Measurements from ENCODE around the gene DPEP1. TPM values are rescaled to one million over a fixed set of nuclear protein-coding genes. Genes with fewer than 3 reads are reported as not detected.
"Not testable (repeated sequence)": the region's sequence is repeated elsewhere in the genome, so short reads cannot be mapped to it uniquely, and the experiment has no call there.

DPEP1 gene
- total RNA-seq, 2 donors from 2014 or later, result 0.73 to 4.4 TPM

DNA sequence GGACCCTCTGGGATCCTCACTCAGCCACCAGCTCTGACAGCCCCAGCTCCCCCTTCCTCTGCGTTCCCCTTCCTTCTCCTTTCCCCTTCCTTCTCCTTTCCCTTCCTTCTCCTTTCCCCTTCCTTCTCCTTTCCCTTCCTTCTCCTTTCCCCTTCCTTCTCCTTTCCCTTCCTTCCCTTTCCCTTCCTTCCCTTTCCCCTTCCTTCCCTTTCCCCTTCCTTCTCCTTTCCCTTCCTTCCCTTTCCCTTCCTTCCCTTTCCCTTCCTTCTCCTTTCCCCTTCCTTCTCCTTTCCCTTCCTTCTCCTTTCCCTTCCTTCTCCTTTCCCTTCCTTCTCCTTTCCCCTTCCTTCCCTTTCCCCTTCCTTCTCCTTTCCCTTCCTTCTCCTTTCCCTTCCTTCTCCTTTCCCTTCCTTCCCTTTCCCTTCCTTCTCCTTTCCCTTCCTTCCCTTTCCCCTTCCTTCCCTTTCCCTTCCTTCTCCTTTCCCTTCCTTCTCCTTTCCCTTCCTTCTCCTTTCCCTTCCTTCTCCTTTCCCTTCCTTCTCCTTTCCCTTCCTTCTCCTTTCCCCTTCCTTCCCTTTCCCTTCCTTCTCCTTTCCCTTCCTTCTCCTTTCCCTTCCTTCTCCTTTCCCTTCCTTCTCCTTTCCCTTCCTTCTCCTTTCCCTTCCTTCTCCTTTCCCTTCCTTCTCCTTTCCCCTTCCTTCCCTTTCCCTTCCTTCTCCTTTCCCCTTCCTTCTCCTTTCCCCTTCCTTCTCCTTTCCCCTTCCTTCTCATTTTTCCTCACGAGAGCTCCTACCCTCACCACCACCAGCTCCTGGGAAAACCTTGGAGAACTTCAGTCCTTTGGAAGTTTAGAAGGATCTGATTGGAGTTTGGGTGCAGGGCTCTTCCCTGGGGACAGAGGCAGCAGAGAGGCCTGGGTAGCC, 21.3 kb downstream of the DPEP1 start:
- intact Hi-C loops (cut with DNase I, micrococcal nuclease); ATAC-seq: not testable (repeated sequence)

DNA sequence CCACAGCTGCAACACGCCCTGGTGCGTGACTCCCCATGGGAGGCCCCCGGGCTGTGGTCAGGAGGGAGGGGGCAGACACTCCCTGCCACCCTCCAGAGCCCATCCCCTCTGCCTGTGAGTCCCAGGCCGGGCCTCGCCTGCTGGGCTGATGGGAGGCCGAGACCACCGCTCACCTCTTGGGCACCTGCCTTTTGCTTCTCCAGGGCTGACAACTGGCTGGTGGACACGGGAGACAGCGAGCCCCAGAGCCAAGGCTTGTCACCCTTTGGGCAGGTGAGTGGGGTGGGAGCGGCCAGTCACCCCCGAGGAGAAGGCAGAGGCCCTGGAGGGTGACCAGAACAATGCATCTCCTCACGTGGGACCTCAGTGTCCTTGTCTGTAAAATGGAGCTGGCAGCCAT, 23.2 kb downstream of the DPEP1 start:
- ATAC-seq (no peak), DNase-seq (no peak)
- intact Hi-C loops (cut with DNase I, micrococcal nuclease), result no loop called here

More for the DNA sequence above, 21.3 kb downstream of the DPEP1 start:
- not testable (repeated sequence) for DNase-seq

DNA sequence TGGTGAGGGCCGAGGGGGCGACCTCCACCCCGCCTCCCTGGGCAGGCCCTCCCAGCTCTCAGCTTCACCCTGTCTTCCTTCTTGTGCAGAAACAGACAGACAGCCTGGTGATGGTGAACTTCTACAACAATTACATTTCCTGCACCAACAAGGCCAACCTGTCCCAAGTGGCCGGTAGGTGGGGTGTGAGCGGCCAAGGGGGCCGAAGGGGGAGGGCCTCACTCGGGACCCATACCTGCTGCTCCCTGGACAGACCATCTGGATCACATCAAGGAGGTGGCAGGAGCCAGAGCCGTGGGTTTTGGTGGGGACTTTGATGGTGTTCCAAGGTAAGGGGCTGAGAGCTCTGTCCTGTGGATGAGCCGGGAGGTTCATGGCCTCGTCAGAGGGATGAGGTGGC, 23.9 kb downstream of the DPEP1 start:
- no peak for ATAC-seq
- intact Hi-C loops (cut with DNase I, micrococcal nuclease), result no loop called here

DNA sequence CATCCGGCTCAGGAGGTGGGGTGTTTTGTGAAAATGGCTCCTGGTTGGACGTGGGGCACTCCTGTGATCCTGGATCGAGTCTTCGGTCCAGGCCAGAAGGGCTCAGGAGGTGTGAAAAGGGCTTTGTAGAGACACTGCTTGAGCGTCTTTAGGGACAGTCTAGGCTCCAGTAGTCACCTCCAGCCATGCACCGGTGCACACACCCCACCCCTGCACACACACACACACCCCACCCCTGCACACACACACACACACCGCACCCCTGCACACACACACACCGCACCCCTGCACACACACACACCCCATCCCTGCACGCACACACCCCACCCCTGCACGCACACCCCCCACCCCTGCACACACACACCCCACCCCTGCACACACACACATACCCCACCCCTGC, 25.0 kb downstream of the DPEP1 start:
- ATAC-seq, result no peak
- intact Hi-C loops (cut with DNase I, micrococcal nuclease), result no loop called here
- DNase-seq, result no peak

More for the DNA sequence above, 23.9 kb downstream of the DPEP1 start:
- no peak for DNase-seq

DNA sequence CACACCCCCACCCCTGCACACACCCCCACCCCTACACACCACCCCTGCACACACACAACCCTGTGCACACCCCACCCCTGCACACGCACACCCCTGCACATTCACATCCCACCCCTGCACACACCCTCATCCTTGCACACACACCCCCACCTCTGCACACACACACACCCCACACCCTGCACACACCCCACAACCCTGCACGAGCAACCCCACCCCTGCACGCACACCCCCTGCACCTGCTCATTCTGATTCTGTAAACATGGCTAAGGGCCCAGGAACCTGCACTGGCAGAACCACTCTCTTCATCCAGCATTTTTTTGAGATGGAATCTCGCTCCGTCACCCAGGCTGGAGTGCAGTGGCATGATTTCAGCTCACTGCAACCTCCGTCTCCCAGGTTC, 25.9 kb downstream of the DPEP1 start:
- DNase-seq (no peak), ATAC-seq (peak; percentile 12)
- intact Hi-C loops (cut with DNase I, micrococcal nuclease), result no loop called here

DNA sequence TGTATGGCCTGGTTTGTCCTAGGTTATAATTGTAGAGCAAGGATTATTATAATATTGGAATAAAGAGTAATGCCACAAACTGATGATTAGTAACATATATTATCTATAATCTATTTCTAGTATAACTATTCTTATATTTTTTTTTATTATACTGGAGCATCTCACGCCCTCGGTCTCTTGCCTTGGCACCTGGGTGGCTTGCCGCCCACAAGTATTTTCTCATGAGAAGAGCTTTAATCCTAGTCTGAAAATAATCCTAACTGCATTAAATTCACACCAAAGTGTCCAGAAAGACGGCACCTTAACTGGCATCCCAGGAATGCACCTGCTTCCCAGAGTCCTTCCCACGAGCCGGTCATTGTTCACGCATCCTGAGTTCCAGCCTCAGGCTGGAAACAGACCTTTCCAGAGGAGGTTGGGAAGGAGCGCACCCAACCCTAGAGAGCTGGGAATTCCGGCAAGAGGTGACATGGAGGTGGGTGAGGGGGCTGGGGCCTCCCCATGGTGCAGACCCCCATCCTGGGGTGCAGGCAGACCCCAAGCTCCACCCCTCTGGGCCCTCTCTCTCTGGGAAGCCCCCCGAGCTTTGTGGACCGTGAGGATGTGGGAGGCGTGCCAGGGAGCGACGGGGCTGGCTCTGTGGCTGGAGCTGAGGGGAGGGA, 28.1 kb downstream of the DPEP1 start:
- ATAC-seq (no peak), DNase-seq (no peak)
- intact Hi-C loops (cut with DNase I, micrococcal nuclease), result no loop called here

DNA sequence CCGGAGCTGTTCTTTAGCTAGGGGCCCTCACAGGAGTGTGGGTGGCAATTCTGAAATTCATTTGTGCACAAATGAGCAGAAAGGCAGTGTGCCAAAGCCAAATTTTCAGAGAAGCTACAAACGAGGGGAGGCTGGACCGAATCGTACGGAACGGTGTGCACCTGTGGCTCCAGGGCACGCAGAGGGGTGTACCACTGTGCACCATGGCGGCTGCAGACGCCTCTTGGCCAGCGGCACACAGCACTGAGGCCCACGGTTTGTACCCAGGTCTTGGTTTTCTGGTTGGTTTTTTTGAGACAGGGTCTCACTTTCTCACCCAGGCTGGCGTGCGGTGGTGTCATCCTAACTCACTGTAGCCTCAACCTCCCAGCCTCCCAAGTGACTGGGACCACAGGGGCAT, 29.1 kb downstream of the DPEP1 start:
- intact Hi-C loops (cut with DNase I, micrococcal nuclease), result no loop called here
- DNase-seq, result no peak
- no peak for ATAC-seq

DNA sequence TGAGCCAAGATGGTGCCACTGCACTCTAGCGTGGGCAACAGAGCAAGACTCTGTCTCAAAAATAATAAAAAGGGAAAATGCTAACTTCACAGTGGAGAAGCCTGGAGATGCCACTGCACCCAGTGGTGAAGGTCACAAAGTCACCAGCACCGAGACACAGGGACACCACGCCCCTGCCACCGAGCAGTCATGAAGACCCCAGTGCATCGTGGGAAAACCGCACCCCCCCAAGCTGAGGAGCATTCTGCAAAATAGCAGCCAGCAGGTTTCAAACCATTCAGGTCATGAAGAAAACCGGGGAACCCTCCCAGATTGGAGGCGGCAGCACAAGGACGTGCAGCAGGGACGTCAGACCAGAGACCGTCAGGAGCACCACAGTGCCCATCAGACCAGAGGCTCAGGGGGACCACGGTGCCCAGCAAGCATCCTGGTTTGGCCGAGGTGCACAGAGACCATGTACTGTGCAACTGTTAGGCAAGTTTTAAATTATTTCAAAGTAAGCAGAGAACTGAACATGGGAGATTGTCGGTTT, 30.4 kb downstream of the DPEP1 start:
- intact Hi-C loops (cut with DNase I, micrococcal nuclease), result no loop called here
- DNase-seq (no peak), ATAC-seq (no peak)

DNA sequence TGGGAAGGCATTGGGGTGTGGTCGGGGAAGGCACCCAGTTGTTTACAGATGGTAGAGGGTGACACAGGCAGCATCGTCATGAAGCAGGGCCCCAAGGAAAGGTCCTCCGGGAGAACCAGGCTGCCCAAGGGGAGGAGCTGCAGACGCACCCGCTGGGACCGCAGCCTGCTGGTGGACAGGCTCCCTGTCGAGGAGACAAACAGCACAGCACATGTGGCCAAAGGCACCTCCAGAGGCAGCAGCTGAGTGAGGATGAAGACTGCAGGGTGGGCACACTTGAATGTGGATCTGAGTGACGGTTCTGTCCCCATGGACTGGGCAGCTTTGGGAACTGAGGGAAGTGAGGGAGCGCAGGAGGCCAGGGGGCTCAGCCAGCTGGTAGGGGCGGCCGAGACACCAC, 31.7 kb downstream of the DPEP1 start:
- intact Hi-C loops (cut with DNase I, micrococcal nuclease), result no loop called here
- ATAC-seq (peak; percentile 1), DNase-seq (no peak)

DNA sequence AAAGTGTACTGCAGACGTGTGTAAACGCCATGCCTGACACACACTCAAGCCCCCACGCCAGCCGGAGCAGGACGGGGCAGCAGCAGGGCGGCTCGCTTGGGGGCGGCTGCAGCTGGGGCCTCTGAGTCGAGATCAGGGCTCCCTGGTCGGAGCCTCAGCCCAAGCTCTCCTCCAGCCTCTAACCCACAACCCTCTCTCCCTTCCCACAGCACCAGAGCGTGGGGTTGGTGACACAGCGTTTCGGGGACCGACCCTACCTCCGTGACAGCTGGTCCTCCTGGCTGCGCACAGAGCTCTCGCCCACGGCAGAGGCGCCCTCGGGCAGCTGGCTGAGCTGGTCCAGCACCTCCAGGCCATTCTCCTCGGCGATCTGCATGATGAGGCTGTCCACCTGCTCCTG, 32.8 kb downstream of the DPEP1 start:
- intact Hi-C loops (cut with DNase I, micrococcal nuclease), result no loop called here
- no peak for ATAC-seq
- DNase-seq, result no peak

DNA sequence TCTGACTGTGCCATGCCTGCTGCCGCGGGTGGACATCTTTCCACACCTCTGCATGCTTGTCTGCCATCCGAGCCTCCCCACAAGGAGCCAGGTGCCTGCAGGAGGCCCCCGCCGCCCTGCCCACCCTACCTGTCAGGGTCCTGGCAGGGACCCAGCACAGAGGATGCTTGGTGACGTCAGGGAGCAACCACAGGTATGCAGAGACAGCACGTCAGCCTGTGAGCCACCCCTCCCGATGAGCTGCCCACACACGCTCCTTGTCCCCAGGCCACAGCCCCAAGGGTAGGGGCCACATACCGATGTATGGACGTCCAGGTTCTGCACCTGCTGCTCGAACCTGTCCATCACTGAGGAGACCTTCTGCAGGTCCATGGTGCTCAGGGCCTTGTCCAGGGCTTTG, 33.5 kb downstream of the DPEP1 start:
- DNase-seq, result no peak
- intact Hi-C loops (cut with DNase I, micrococcal nuclease), result no loop called here

DNA sequence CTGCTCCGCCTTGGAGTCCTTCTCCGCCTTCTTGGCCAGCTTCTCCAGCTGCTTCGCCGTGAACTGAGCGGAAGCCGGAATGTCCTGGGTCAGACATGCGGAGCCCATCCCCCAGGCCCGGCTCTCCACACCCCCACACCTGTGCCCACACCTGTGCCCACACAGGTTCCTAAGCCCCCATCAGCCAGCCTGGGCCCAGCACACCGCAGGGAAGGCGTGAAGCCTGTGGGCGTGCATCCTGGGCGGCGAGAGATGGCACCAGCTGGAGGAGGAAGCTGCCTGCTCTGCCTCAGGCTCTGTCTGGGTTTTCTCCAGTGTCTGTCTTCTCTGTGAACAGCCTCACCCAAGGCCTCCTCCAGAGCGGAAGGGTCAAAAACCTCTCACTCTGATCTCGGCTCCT, 38.1 kb downstream of the DPEP1 start:
- DNase-seq (no peak), ATAC-seq (no peak)
- intact Hi-C loops (cut with DNase I, micrococcal nuclease), result no loop called here

More for the DNA sequence above, 33.5 kb downstream of the DPEP1 start:
- ATAC-seq, result no peak

DNA sequence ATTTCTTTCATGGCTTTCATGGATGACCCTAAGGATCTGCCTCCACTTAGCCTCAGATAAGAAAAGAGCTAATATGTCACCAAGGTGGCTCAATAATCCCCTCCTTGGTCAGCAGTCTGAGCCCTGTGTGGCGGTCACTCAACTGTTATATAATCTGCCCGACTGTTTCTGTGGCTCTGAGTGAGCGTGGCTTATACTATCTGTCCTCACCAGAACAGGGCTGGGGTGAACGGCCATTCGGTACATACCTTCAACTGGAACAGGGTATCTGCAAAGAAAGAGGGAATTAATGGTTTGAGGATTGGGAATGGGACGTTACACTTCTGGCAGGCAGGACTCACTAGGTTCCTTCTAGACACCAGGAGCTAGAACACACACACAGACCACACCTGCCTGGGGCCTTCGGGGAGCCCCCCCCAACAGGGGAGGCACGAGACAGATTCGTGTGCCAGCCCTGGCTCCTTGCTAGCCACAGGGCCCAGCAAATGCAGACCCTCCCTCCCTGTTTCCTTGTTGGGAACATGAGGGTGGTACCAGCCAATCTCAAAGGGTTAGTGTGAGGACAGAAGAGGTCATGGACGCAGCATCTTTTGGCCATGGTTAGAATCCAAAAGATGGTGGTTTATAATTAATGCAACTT, 40.3 kb downstream of the DPEP1 start:
- intact Hi-C loops (cut with DNase I, micrococcal nuclease), result no loop called here
- ATAC-seq, result no peak
- no peak for DNase-seq

DNA sequence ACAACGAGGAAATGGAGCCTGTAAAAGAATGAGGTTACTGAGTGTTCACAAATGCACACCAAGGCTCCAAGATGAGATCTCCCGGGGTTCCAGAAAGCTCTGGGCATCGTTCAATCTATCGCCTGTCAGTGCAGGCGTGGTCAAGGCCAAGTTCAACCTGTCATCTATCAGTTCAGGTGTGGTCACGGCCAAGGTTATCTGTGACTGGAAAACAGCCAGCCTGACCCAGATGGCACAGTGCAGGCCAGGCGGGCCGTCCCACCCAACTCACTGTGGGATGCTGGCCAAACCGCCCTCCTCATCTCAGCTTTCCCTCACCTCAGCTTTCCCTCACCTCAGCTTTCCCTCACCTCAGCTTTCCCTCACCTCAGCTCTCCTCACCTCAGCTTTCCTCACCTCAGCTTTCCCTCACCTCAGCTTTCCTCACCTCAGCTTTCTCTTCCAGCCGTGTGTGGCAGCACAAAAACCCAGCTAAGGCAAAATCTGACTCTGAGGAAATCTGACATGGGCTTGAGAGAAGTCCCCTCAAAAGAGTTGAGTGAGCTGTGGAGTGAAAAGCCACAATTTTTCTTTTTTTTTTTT, 41.7 kb downstream of the DPEP1 start:
- ATAC-seq (peak; percentile 20), DNase-seq (no peak)
- intact Hi-C loops (cut with DNase I, micrococcal nuclease), result no loop called here

DNA sequence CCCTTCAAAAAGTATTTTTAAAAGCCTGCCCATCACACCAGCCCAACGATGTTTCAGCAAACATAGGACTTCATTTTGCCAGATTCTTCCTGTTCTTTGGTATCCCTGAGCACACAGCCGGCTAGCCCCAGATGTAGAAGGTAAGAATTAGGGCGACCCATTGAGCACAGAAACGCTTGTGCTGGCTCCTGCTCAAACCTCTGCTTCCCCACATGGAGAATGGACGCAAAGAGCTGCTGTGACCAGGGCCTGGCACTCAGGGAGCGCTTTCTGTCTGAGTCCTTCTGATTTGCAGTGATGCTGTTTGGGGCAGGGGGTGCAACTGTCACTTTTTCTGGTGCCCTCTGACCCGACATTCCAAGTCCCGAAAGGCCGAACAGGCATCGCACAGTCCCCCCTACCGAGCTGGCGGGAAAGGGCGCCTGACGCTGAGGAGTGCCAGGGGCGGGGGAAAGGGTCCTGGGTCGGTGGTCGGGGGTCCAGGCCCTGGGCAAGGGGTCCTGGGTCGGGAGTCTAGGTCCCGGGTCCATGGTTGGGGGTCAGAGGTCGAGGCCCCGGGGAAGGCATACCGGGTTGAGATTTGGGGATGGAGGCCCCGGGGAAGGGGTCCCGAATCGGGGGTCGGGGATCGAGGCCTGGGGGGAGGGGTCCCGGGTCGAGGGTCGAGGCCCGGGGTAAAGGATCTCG, 43.1 kb downstream of the DPEP1 start:
- DNase-seq, result no peak
- ATAC-seq, result no peak
- intact Hi-C loops (cut with DNase I, micrococcal nuclease), result no loop called here

DNA sequence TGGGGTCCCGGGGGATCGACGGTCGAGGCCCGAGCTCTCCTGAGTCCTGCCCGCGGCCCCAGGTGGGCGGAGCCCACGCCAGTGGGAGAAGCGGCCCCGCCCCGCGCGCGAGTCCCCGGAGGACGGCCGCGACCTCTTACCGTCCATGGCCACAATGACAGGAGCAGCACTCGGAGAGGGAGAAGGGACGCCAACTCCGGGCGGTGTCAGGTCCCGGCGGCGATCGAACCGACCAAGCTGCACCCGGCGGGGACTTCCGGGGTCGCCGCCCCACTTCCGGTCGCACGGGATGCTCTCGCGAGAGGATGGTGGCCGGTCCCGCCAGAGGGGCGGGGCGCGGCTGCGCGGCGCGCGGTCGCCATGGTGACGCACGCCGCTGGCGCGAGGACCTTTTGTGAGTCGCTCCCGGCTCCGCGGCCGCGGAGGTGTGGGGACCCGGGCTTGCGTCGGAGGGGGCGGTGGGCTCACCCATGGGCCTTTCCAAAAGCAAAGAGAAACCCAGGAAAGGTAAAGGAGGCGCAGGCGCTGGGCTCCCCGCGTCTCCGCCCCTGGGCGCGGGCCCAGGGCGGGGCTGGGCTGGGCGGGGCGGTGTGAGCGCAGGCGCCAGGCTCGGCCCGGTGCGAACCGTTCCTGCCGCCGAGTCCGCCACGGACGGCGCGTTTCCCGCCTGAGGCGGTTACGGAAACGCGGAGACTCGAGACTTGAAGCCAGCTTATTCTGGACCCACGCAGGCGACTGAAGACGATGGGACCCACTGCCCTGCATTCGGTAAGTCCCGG, 44.2 kb downstream of the DPEP1 start, which contains the start of the genes CHMP1A and SPATA33:
Gene CHMP1A, minus strand, starts transcription at position 267 of the 779 bp plus-strand sequence. Its CDS starts 120 bp downstream, at position 147.
Gene SPATA33, plus strand, starts transcription at position 395 of the 779 bp plus-strand sequence. Its CDS starts 76 bp downstream, at position 471.
- ATAC-seq, result peak; percentile 94
- DNase-seq, result peak; percentile 84 to 93
- intact Hi-C loops (cut with DNase I, micrococcal nuclease), result no loop called here

DNA sequence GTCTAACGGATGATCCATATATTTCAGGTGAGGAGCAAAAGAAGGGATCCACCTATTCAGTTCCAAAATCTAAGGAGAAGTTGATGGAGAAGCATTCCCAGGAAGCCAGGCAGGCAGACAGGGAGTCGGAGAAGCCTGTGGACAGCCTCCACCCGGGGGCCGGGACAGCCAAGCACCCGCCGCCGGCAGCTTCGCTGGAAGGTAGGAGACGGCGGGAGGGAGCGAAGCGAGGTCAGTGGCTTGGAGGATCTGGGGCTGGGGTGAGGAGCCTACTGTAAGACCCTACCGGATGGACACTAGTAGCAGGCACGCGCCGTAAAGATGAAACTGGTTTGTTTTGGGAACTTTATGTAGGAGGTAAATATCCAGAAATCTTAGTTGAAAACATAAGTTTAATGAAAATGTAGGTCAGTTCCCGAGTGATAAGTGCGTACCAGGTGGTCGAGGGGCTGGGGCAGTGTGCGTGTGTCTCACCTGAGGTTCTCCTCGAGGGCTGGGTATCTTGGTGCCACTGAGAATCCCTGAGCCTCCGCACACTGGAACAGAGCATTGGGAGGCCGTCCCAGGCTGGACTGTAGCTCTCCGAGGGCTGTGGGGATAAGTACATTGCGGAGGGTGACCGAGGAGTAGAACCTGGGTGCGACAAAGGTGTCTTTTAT, 44.9 kb downstream of the DPEP1 start:
- intact Hi-C loops (cut with DNase I, micrococcal nuclease), result no loop called here
- DNase-seq (peak in 1 of 2 donors; percentile 42), ATAC-seq (peak; percentile 24)
